WTC11 (cell line): ENCODE results near the gene ZNF789. TPM values are rescaled to one million over a fixed set of nuclear protein-coding genes. Genes with fewer than 3 reads are reported as not detected.

Experiments used
- ATAC-seq: fragments of 200-7000 bp; cut with Tn5 transposase; 2 replicates; pipeline ENCODE4 v1.10.0; 2021; ENCODE audit warnings: mild to moderate bottlenecking, moderate library complexity
- CTCF ChIA-PET: fragments of 300-600 bp; sonication (Branson Sonifier 250); formaldehyde crosslinking; loops from one replicate; lab custom pipeline; 2021; ENCODE audit warnings: antibody characterized with exemption; lab: Charles Lee
- POLR2A ChIA-PET: fragments of 350-600 bp; sonication (Branson Sonifier 250); formaldehyde crosslinking; loops from one replicate; lab custom pipeline; 2021; ENCODE audit warnings: antibody characterized with exemption; lab: Charles Lee
- DNase-seq: peaks from one replicate; pipeline ENCODE4 v3.0.0; 2021; ENCODE audit warnings: low spot score
- H3K27ac Mint-ChIP-seq: 2 replicates; pipeline ENCODE4 v1.8.0; 2021; ENCODE audit warnings: mixed read lengths
- H3K27me3 Mint-ChIP-seq: 2 replicates; pipeline ENCODE4 v1.8.0; 2021; ENCODE audit warnings: low read depth, mild to moderate bottlenecking, moderate library complexity, mixed read lengths
- H3K36me3 Mint-ChIP-seq: 2 replicates; pipeline ENCODE4 v1.8.0; 2021; ENCODE audit warnings: mixed read lengths
- H3K4me1 Mint-ChIP-seq: 2 replicates; pipeline ENCODE4 v1.8.0; 2022; ENCODE audit warnings: mixed read lengths
- H3K4me3 Mint-ChIP-seq: 2 replicates; pipeline ENCODE4 v1.8.0; 2021; ENCODE audit warnings: mild to moderate bottlenecking, moderate library complexity, mixed read lengths
- H3K9me3 Mint-ChIP-seq: 2 replicates; pipeline ENCODE4 v1.8.0; 2021; ENCODE audit warnings: mixed read lengths
- E2F1 ChIP-seq: sonication (generic); formaldehyde crosslinking; IDR thresholded peaks from 2 replicates; pipeline ENCODE4 v1.8.0; 2022; ENCODE audit warnings: mild to moderate bottlenecking, missing genetic modification reagents
- GRHL2 ChIP-seq: fragments of 250-450 bp; sonication (Bioruptor Pico); IDR thresholded peaks from 2 replicates; pipeline ENCODE4 v1.8.0; 2022; ENCODE audit warnings: mild to moderate bottlenecking, moderate library complexity; ENCODE audit not compliant: insufficient replicate concordance, severe bottlenecking
- HMGA2 ChIP-seq: fragments of 250-450 bp; sonication (Bioruptor Pico); IDR thresholded peaks from 2 replicates; pipeline ENCODE4 v1.4.0; 2021; ENCODE audit warnings: mild to moderate bottlenecking, moderate library complexity
- KAT7 ChIP-seq: sonication (generic); formaldehyde crosslinking; IDR thresholded peaks from 2 replicates; pipeline ENCODE4 v1.8.1; 2023; ENCODE audit warnings: missing genetic modification reagents, mild to moderate bottlenecking, borderline replicate concordance
- MAX ChIP-seq: sonication (generic); formaldehyde crosslinking; IDR thresholded peaks from 2 replicates; pipeline ENCODE4 v1.8.0; 2022; ENCODE audit warnings: mild to moderate bottlenecking, missing genetic modification reagents
- MYBL2 ChIP-seq: sonication (generic); formaldehyde crosslinking; IDR thresholded peaks from 2 replicates; pipeline ENCODE4 v1.8.1; 2023; ENCODE audit warnings: mild to moderate bottlenecking, moderate library complexity, missing genetic modification reagents
- NR1H2 ChIP-seq: sonication (generic); formaldehyde crosslinking; IDR thresholded peaks from 2 replicates; pipeline ENCODE4 v1.9.0; 2021; ENCODE audit warnings: mild to moderate bottlenecking, moderate library complexity, missing genetic modification reagents
- OVOL2 ChIP-seq: fragments of 250-450 bp; sonication (Bioruptor Pico); IDR thresholded peaks from 2 replicates; pipeline ENCODE4 v1.9.0; 2021; ENCODE audit warnings: mild to moderate bottlenecking, borderline replicate concordance
- PRRX2 ChIP-seq: fragments of 250-450 bp; sonication (Bioruptor Pico); IDR thresholded peaks from 2 replicates; pipeline ENCODE4 v1.8.0; 2021; ENCODE audit warnings: mild to moderate bottlenecking
- RORB ChIP-seq: fragments of 250-450 bp; sonication (Bioruptor Pico); IDR thresholded peaks from 2 replicates; pipeline ENCODE4 v1.9.0; 2021; ENCODE audit warnings: mild to moderate bottlenecking
- SP1 ChIP-seq: sonication (generic); formaldehyde crosslinking; conservative IDR thresholded peaks from 2 replicates; pipeline ENCODE4 v1.8.1; 2022; ENCODE audit warnings: missing genetic modification reagents
- TCF7 ChIP-seq: sonication (generic); formaldehyde crosslinking; IDR thresholded peaks from 2 replicates; pipeline ENCODE4 v1.8.0; 2022; ENCODE audit warnings: mild to moderate bottlenecking, low read depth, missing genetic modification reagents, moderate library complexity
- TEAD4 ChIP-seq: sonication (generic); formaldehyde crosslinking; IDR thresholded peaks from 2 replicates; pipeline ENCODE4 v1.8.0; 2022; ENCODE audit warnings: mild to moderate bottlenecking, missing genetic modification reagents
- ZMAT4 ChIP-seq: fragments of 250-450 bp; sonication (Bioruptor Pico); IDR thresholded peaks from 2 replicates; pipeline ENCODE4 v1.9.0; 2021; ENCODE audit warnings: mild to moderate bottlenecking
- ZNF138 ChIP-seq: sonication (generic); formaldehyde crosslinking; conservative IDR thresholded peaks from 2 replicates; pipeline ENCODE4 v1.8.1; 2022; ENCODE audit warnings: mild to moderate bottlenecking, moderate library complexity, missing genetic modification reagents
- ZNF396 ChIP-seq: fragments of 250-450 bp; sonication (Bioruptor Pico); IDR thresholded peaks from 2 replicates; pipeline ENCODE4 v1.8.0; 2021; ENCODE audit warnings: mild to moderate bottlenecking, moderate library complexity, borderline replicate concordance
- ZNF532 ChIP-seq: fragments of 250-450 bp; sonication (Bioruptor Pico); IDR thresholded peaks from 2 replicates; pipeline ENCODE4 v1.9.0; 2021; ENCODE audit warnings: mild to moderate bottlenecking, borderline replicate concordance
- total RNA-seq: library from RNA; stranded (reverse); gene quantifications from 3 replicates; pipeline ENCODE4 v1.2.3, GENCODE V29; 2021
- TF ChIP-seq, protein P1 (sequence below): sonication (generic); formaldehyde crosslinking; IDR thresholded peaks from 2 replicates; pipeline ENCODE4 v1.8.0; 2022; ENCODE audit warnings: missing genetic modification reagents
- TF ChIP-seq, protein P2 (sequence below): sonication (generic); formaldehyde crosslinking; IDR thresholded peaks from 2 replicates; pipeline ENCODE4 v1.8.1; 2023; ENCODE audit warnings: mild to moderate bottlenecking, missing genetic modification reagents

ZNF789 gene
- total RNA-seq, 1 experiment from 2014 or later, result 14.0 TPM

DNA sequence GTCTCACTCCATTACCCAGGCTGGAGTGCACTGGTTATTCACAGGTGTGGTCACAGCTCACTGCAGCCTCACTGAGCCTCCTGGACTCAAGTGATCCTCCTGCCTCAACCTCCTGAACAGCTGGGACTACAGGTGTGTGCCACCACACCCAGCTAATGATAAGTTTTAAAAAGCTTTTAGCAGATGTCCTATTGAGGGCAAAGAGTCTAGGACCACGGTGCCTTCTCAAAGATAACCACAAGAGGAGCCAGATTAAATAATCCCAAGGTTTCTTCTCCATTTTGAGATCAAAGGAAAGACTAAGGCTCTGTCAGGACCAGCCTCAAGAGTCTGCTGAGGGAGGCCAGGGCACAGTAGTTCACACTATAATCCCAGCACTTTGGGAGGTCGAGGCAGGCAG, 11.5 kb upstream of the ZNF789 start:
- Mint-ChIP-seq H3K4me1 (peaks cover 16% of the 10 kb centered on the region), H3K27me3 (no peaks in the 10 kb centered on the region)
- POLR2A ChIA-PET, result no interaction called here
- CTCF ChIA-PET, result no interaction called here
- DNase-seq, result no peak
- TF ChIP-seq ZNF396 (CRISPR knock-in tag) (no peak), E2F1 (no peak), ZNF532 (CRISPR knock-in tag) (no peak), SP1 (CRISPR knock-in tag) (no peak), PRRX2 (CRISPR knock-in tag) (no peak), GRHL2 (CRISPR knock-in tag) (no peak), MYBL2 (CRISPR knock-in tag) (no peak), OVOL2 (CRISPR knock-in tag) (no peak), TCF7 (CRISPR knock-in tag) (no peak), TEAD4 (CRISPR knock-in tag) (no peak), RORB (CRISPR knock-in tag) (no peak)
- TF ChIP-seq, protein P1, sequence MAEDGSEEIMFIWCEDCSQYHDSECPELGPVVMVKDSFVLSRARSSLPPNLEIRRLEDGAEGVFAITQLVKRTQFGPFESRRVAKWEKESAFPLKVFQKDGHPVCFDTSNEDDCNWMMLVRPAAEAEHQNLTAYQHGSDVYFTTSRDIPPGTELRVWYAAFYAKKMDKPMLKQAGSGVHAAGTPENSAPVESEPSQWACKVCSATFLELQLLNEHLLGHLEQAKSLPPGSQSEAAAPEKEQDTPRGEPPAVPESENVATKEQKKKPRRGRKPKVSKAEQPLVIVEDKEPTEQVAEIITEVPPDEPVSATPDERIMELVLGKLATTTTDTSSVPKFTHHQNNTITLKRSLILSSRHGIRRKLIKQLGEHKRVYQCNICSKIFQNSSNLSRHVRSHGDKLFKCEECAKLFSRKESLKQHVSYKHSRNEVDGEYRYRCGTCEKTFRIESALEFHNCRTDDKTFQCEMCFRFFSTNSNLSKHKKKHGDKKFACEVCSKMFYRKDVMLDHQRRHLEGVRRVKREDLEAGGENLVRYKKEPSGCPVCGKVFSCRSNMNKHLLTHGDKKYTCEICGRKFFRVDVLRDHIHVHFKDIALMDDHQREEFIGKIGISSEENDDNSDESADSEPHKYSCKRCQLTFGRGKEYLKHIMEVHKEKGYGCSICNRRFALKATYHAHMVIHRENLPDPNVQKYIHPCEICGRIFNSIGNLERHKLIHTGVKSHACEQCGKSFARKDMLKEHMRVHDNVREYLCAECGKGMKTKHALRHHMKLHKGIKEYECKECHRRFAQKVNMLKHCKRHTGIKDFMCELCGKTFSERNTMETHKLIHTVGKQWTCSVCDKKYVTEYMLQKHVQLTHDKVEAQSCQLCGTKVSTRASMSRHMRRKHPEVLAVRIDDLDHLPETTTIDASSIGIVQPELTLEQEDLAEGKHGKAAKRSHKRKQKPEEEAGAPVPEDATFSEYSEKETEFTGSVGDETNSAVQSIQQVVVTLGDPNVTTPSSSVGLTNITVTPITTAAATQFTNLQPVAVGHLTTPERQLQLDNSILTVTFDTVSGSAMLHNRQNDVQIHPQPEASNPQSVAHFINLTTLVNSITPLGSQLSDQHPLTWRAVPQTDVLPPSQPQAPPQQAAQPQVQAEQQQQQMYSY (CRISPR knock-in tag), result no peak
- TF ChIP-seq, protein P2, sequence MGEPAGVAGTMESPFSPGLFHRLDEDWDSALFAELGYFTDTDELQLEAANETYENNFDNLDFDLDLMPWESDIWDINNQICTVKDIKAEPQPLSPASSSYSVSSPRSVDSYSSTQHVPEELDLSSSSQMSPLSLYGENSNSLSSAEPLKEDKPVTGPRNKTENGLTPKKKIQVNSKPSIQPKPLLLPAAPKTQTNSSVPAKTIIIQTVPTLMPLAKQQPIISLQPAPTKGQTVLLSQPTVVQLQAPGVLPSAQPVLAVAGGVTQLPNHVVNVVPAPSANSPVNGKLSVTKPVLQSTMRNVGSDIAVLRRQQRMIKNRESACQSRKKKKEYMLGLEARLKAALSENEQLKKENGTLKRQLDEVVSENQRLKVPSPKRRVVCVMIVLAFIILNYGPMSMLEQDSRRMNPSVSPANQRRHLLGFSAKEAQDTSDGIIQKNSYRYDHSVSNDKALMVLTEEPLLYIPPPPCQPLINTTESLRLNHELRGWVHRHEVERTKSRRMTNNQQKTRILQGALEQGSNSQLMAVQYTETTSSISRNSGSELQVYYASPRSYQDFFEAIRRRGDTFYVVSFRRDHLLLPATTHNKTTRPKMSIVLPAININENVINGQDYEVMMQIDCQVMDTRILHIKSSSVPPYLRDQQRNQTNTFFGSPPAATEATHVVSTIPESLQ (CRISPR knock-in tag), result no peak
- TF ChIP-seq, all 79 proteins: peak for 0
- no peak overlapping the region for H3K27ac Mint-ChIP-seq
- no peak overlapping the region for H3K4me3 Mint-ChIP-seq
- ATAC-seq, result no peak
- peaks cover 62% of the 10 kb centered on the region for H3K36me3 Mint-ChIP-seq
- H3K9me3 Mint-ChIP-seq, result peaks cover 20% of the 10 kb centered on the region

GRCh38 chr7:99465421-99465768, 7.3 kb upstream of the ZNF789 start:
- H3K27me3 Mint-ChIP-seq, result peaks cover 5% of the 10 kb centered on the region; the same call in 1 of the 2 replicates
- POLR2A ChIA-PET, result no interaction called here
- peak overlapping the region; percentile 94 for H3K27ac Mint-ChIP-seq
- H3K36me3 Mint-ChIP-seq, result peaks cover 25% of the 10 kb centered on the region
- peaks cover 7% of the 10 kb centered on the region; the same call in 1 of the 2 replicates for H3K9me3 Mint-ChIP-seq
- no peak for DNase-seq
- H3K4me1 Mint-ChIP-seq, result peaks cover 18% of the 10 kb centered on the region
- CTCF ChIA-PET, result interaction anchor here (1.5 kb wide), 1 partner anchor 18 kb away, joined by 3 read pairs; no protein-coding TSS in a partner anchor
- H3K4me3 Mint-ChIP-seq, result peak overlapping the region; percentile 94
- ATAC-seq, result no peak
- no peak for TF ChIP-seq MAX
- TF ChIP-seq GRHL2 (CRISPR knock-in tag), result no peak
- TF ChIP-seq KAT7, result no peak
- no peak for TF ChIP-seq NR1H2 (CRISPR knock-in tag)
- no peak for TF ChIP-seq ZMAT4 (CRISPR knock-in tag)
- no peak for TF ChIP-seq ZNF532 (CRISPR knock-in tag)
- TF ChIP-seq ZNF138 (CRISPR knock-in tag), result no peak
- no peak for TF ChIP-seq HMGA2 (CRISPR knock-in tag)
